GM21526 (cell line): Measurements from ENCODE around the gene CUEDC2.

Experiments used
- ATAC-seq: cut with Tn5 transposase; IDR thresholded peaks from one replicate; pipeline ENCODE4 v1.9.1; 2021; ENCODE audit warnings: moderate library complexity; ENCODE audit not compliant: unreplicated experiment, low FRiP score

The CUEDC2 gene

GRCh38 chr10:102432162-102432950, at the start of gene CUEDC2:
Gene CUEDC2, minus strand, starts transcription at chr10:102432574. Its CDS starts 7,386 bp downstream, at chr10:102425188.
- peak; percentile 70 for ATAC-seq

- no peak for ATAC-seq
These were observed 48.0 kb upstream of the CUEDC2 start for GRCh38 chr10:102480396-102480795.

GRCh38 chr10:102479651-102480050, 47.3 kb upstream of the CUEDC2 start:
- no peak for ATAC-seq

- ATAC-seq = no peak
These were observed 44.2 kb upstream of the CUEDC2 start for GRCh38 chr10:102476466-102477141.

- no peak for ATAC-seq
These were observed 43.2 kb upstream of the CUEDC2 start for GRCh38 chr10:102475451-102476040.

GRCh38 chr10:102473445-102474331, 41.3 kb upstream of the CUEDC2 start:
- no peak for ATAC-seq

GRCh38 chr10:102470579-102471546, 38.5 kb upstream of the CUEDC2 start:
- ATAC-seq = no peak

GRCh38 chr10:102468683-102469082, 36.3 kb upstream of the CUEDC2 start:
- ATAC-seq = no peak

- no peak for ATAC-seq
These were observed 35.6 kb upstream of the CUEDC2 start for GRCh38 chr10:102467971-102468438.

GRCh38 chr10:102467318-102467717, 34.9 kb upstream of the CUEDC2 start:
- no peak for ATAC-seq

GRCh38 chr10:102465466-102465865, 33.1 kb upstream of the CUEDC2 start:
- ATAC-seq = no peak

- ATAC-seq = no peak
These were observed 31.6 kb upstream of the CUEDC2 start for GRCh38 chr10:102463983-102464382.

GRCh38 chr10:102462512-102463054, 30.2 kb upstream of the CUEDC2 start:
- ATAC-seq = no peak

GRCh38 chr10:102461187-102462054, 29.0 kb upstream of the CUEDC2 start:
- peak; percentile 66 for ATAC-seq

GRCh38 chr10:102460836-102461186, 28.4 kb upstream of the CUEDC2 start:
- ATAC-seq = peak; percentile 28

GRCh38 chr10:102458656-102459055, 26.3 kb upstream of the CUEDC2 start:
- no peak for ATAC-seq

- ATAC-seq = no peak
These were observed 25.3 kb upstream of the CUEDC2 start for GRCh38 chr10:102457591-102458150.
